OCI-LY1 (cell line): ENCODE measurements around the gene LPCAT1.
"Not testable (repeated sequence)": the region's sequence is repeated elsewhere in the genome, so short reads cannot be mapped to it uniquely, and the experiment has no call there.

Experiments
- H2AFZ ChIP-seq: fragments of 200-600 bp; sonication (generic), shearing (Covaris generic); 2 replicates; pipeline ENCODE4 v1.6.0; 2014; ENCODE audit warnings: antibody characterized with exemption, mild to moderate bottlenecking, low read length
- H3F3A ChIP-seq: fragments of 200-600 bp; sonication (generic), shearing (Covaris generic); 2 replicates; pipeline ENCODE4 v1.6.0; 2014; ENCODE audit warnings: mild to moderate bottlenecking, antibody characterized with exemption, low read length, moderate library complexity; ENCODE audit not compliant: insufficient read depth
- H3K27ac ChIP-seq: fragments of 200-600 bp; sonication (generic); 2 replicates; pipeline ENCODE4 v1.5.1; 2014; ENCODE audit warnings: low read length, mixed run types, mild to moderate bottlenecking, low read depth; ENCODE audit not compliant: poor library complexity, severe bottlenecking
- H3K27me3 ChIP-seq: fragments of 200-600 bp; sonication (generic); 2 replicates; pipeline ENCODE4 v1.6.0; 2014; ENCODE audit warnings: antibody characterized with exemption, mild to moderate bottlenecking, low read length, moderate library complexity; ENCODE audit not compliant: insufficient read depth
- H3K36me3 ChIP-seq: fragments of 200-600 bp; sonication (generic); 2 replicates; pipeline ENCODE4 v1.6.1; 2014; ENCODE audit warnings: mild to moderate bottlenecking, antibody characterized with exemption, low read length, moderate library complexity, mixed read lengths; ENCODE audit not compliant: insufficient read depth
- H3K4me1 ChIP-seq: fragments of 200-600 bp; sonication (generic); 2 replicates; pipeline ENCODE4 v1.5.1; 2014; ENCODE audit warnings: mild to moderate bottlenecking, low read length, moderate library complexity; ENCODE audit not compliant: insufficient read depth, severe bottlenecking
- H3K4me2 ChIP-seq: fragments of 200-600 bp; sonication (generic), shearing (Covaris generic); 2 replicates; pipeline ENCODE4 v1.6.1; 2014; ENCODE audit warnings: low read length
- H3K4me3 ChIP-seq: fragments of 200-600 bp; sonication (generic); 2 replicates; pipeline ENCODE4 v1.5.1; 2014; ENCODE audit warnings: low read length, low read depth, mild to moderate bottlenecking, mixed read lengths; ENCODE audit not compliant: poor library complexity, severe bottlenecking
- H3K79me2 ChIP-seq: fragments of 200-600 bp; shearing (Covaris generic); 2 replicates; pipeline ENCODE4 v1.6.1; 2016; ENCODE audit warnings: mixed run types, low read length, mixed read lengths; ENCODE audit not compliant: insufficient read depth
- H3K9ac ChIP-seq: fragments of 200-600 bp; sonication (generic), shearing (Covaris generic); 2 replicates; pipeline ENCODE4 v1.6.1; 2014; ENCODE audit warnings: mild to moderate bottlenecking, low read length, mixed read lengths
- H3K9me2 ChIP-seq: fragments of 200-600 bp; sonication (generic), shearing (Covaris generic); 2 replicates; pipeline ENCODE4 v1.6.1; 2014; ENCODE audit warnings: low read depth, mild to moderate bottlenecking, low read length, mixed read lengths
- H3K9me3 ChIP-seq: fragments of 200-600 bp; shearing (Covaris generic); 2 replicates; pipeline ENCODE4 v1.6.1; 2014; ENCODE audit warnings: low read length, mixed read lengths
- H4K20me1 ChIP-seq: fragments of 200-600 bp; sonication (generic), shearing (Covaris generic); 2 replicates; pipeline ENCODE4 v1.6.0; 2016; ENCODE audit warnings: mild to moderate bottlenecking, low read length; ENCODE audit not compliant: insufficient read depth
- EZH2 ChIP-seq: fragments of 200-600 bp; sonication (generic), shearing (Covaris generic); IDR thresholded peaks from 2 replicates; pipeline ENCODE4 v1.8.0; 2017; ENCODE audit warnings: borderline replicate concordance, mixed run types, mild to moderate bottlenecking, antibody characterized with exemption, low read length, moderate library complexity, mixed read lengths
- TF ChIP-seq, protein P1 (sequence below): fragments of 200-600 bp; sonication (generic), shearing (Covaris generic); IDR thresholded peaks from 2 replicates; pipeline ENCODE4 v1.5.1; 2017; ENCODE audit warnings: mild to moderate bottlenecking, antibody characterized with exemption, low read length, moderate library complexity, mixed read lengths

Gene LPCAT1

DNA sequence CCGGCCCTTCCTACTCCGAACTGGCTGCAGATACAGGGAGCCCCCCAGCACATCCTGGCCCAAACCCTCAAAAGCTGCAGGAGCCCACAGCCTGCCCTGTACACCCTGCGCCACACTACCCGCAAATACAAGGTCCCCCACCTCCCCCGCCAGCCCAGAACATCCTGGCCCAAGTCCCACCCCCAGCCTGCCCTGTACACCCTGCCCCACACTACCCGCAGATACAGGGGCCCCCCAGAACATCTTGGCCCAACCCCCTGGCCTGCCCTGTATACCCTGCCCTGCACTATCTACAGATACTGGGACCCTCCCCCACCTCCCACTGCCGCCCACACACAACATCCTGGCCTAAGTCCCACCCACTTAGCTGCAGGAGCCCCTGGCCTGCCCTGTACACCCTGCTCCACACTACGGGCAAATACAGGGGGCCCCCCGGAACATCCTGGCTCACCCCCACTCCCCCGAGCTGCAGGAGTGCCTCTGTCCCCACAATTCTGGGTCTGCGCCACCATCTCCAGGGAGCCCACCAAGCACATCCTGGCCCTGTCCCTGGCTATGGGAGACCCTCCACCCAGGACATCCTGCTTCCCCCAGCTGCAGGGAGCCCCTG is 8.3 kb downstream of the LPCAT1 start:
- no peaks in the 10 kb centered on the region for H4K20me1 ChIP-seq
- H3K9ac ChIP-seq, result no peak overlapping the region
- no peaks in the 10 kb centered on the region for H3K27me3 ChIP-seq
- H2AFZ ChIP-seq, result no peak overlapping the region
- H3K4me3 ChIP-seq, result no peak overlapping the region
- no peaks in the 10 kb centered on the region for H3K9me2 ChIP-seq
- peaks cover 10% of the 10 kb centered on the region for H3K4me1 ChIP-seq
- peaks cover 27% of the 10 kb centered on the region for H3K36me3 ChIP-seq
- H3K79me2 ChIP-seq, result no peaks in the 10 kb centered on the region
- H3K27ac ChIP-seq, result no peak overlapping the region
- H3K4me2 ChIP-seq, result no peak overlapping the region
- no peaks in the 10 kb centered on the region for H3K9me3 ChIP-seq
- TF ChIP-seq, protein P1, sequence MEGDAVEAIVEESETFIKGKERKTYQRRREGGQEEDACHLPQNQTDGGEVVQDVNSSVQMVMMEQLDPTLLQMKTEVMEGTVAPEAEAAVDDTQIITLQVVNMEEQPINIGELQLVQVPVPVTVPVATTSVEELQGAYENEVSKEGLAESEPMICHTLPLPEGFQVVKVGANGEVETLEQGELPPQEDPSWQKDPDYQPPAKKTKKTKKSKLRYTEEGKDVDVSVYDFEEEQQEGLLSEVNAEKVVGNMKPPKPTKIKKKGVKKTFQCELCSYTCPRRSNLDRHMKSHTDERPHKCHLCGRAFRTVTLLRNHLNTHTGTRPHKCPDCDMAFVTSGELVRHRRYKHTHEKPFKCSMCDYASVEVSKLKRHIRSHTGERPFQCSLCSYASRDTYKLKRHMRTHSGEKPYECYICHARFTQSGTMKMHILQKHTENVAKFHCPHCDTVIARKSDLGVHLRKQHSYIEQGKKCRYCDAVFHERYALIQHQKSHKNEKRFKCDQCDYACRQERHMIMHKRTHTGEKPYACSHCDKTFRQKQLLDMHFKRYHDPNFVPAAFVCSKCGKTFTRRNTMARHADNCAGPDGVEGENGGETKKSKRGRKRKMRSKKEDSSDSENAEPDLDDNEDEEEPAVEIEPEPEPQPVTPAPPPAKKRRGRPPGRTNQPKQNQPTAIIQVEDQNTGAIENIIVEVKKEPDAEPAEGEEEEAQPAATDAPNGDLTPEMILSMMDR, result no peak
- no peak for TF ChIP-seq EZH2
- no peaks in the 10 kb centered on the region for H3F3A ChIP-seq

DNA sequence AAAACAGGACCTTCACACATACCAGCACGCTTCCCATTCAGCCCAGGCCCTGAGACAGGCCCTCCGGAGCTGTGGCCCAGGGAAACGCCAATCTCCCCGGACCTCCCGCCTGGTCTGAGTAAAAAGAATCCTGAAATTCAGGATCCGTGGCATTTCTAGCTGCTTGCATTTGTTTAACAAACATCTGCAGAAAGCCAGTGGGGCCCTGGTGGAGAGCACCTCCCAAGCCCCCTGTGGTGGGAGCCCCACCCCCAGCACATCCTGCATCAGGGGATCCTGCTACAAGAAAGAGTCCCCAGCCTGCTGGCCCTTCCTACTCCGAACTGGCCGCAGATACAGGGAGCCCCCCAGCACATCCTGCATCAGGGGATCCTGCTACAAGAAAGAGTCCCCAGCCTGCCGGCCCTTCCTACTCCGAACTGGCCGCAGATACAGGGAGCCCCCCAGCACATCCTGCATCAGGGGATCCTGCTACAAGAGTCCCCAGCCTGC is 8.9 kb downstream of the LPCAT1 start:
- H3K27ac ChIP-seq, H3K79me2 ChIP-seq, H2AFZ ChIP-seq, H3F3A ChIP-seq, H3K9me2 ChIP-seq, H3K9me3 ChIP-seq, H4K20me1 ChIP-seq, H3K4me2 ChIP-seq, H3K4me3 ChIP-seq, H3K27me3 ChIP-seq, H3K9ac ChIP-seq: not testable (repeated sequence)
- Histone ChIP-seq H3K36me3 (peaks cover 25% of the 10 kb centered on the region), H3K4me1 (peaks cover 10% of the 10 kb centered on the region)

DNA sequence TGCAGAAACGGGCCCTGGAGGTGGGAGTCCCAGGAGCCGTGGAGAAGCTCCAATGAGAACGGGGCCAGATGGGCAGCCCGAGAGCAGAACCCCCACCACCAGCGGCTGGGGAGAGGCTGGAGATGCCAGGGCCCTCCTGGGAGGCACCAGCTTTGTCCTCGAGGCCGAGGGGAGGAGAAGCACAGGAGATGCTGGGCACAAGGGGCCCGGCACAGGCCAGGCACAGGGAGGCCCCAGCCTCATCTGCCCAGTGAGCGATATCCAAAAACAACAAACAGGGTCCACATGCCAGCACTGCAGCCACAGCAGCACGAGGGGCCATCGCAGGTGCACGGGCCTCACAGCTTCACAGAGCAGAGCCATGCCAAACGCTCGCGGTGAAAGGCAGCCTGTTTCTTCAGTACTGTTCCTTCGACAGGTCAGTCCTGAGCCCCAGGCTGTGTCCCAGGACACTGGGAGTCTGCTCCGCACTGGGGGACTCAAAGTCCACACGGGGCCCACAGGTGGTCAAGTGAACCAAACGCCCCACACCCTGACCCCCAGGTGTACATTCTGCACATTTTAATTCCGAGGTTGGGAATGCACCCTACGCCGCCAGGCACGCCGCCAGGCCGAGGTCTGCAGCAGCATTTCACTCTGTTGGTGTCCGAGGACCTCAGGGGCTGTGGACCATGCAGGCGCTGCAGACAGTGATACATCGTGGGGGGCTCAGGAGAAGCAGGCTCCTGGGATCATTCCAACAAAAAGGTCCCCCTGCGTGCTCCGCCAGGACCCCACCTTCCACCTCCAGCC is 9.5 kb downstream of the LPCAT1 start:
- H3K36me3 ChIP-seq, result peaks cover 18% of the 10 kb centered on the region
- H3K4me3 ChIP-seq, result no peak overlapping the region
- H3K27me3 ChIP-seq, result no peaks in the 10 kb centered on the region
- H3K9me3 ChIP-seq, result no peaks in the 10 kb centered on the region
- no peaks in the 10 kb centered on the region for H3K79me2 ChIP-seq
- peaks cover 10% of the 10 kb centered on the region for H3K4me1 ChIP-seq
- no peak overlapping the region for H3K9ac ChIP-seq
- H3K9me2 ChIP-seq, result no peaks in the 10 kb centered on the region
- no peak overlapping the region for H3K27ac ChIP-seq
- no peak overlapping the region for H3K4me2 ChIP-seq
- H3F3A ChIP-seq, result no peaks in the 10 kb centered on the region
- H4K20me1 ChIP-seq, result no peaks in the 10 kb centered on the region
- no peak overlapping the region for H2AFZ ChIP-seq
- TF ChIP-seq EZH2, result no peak
- TF ChIP-seq, protein P1, result no peak
